HepG2 (cell line): Measurements from ENCODE around the gene DNMBP.

Source experiments
- EZH2 ChIP-seq: conservative IDR thresholded peaks from 2 replicates; pipeline ENCODE4 v1.6.1; 2012; ENCODE audit warnings: mild to moderate bottlenecking, low read depth, low read length, moderate library complexity
- MATR3 ChIP-seq: sonication (generic); formaldehyde crosslinking; IDR thresholded peaks from 2 replicates; pipeline ENCODE4 v1.4.0; 2020; ENCODE audit warnings: missing genetic modification reagents
- PAXIP1 ChIP-seq: sonication (generic); formaldehyde crosslinking; conservative IDR thresholded peaks from 2 replicates; pipeline ENCODE4 v1.4.0; 2020; ENCODE audit warnings: mild to moderate bottlenecking, missing genetic modification reagents, moderate library complexity
- RARA ChIP-seq: IDR thresholded peaks from 2 replicates; pipeline ENCODE4 v1.6.1; 2016; ENCODE audit warnings: missing genetic modification reagents, missing compliant biosample characterization
- SP1 ChIP-seq, 2 experiments: fragments of 450-650 bp in 1 of 2; sonication (generic) in 1 of 2; formaldehyde crosslinking in 1 of 2; IDR thresholded peaks; 2 replicates each; pipeline versions ENCODE4 v1.4.0 to v1.6.1; 2016 to 2020; ENCODE audit warnings: missing genetic modification reagents in 1 of 2
- ZBTB33 ChIP-seq: sonication (generic); formaldehyde crosslinking; IDR thresholded peaks from 2 replicates; pipeline ENCODE4 v1.4.0; 2020; ENCODE audit warnings: missing genetic modification reagents
- ZNF292 ChIP-seq: sonication (generic); formaldehyde crosslinking; IDR thresholded peaks from 2 replicates; pipeline ENCODE4 v1.8.1; 2022; ENCODE audit warnings: mild to moderate bottlenecking, low read depth, missing genetic modification reagents, borderline replicate concordance

GRCh38 chr10:99849057-99849456 lies 160.7 kb downstream of the DNMBP start:
- TF ChIP-seq ZNF292 (CRISPR knock-in tag) = no peak
- TF ChIP-seq SP1 (IDR thresholded peaks at IDR 0.05) = no peak
- no peak for TF ChIP-seq SP1 (CRISPR knock-in tag; IDR thresholded peaks at IDR 0.05)
- TF ChIP-seq RARA (CRISPR knock-in tag) = no peak
- TF ChIP-seq MATR3 (CRISPR knock-in tag) = no peak
- no peak for TF ChIP-seq EZH2
- no peak for TF ChIP-seq ZBTB33 (CRISPR knock-in tag)
- TF ChIP-seq PAXIP1 (CRISPR knock-in tag) = no peak
